Body of pancreas (tissue), 4 donors: Measurements from ENCODE around the gene THADA.

Source experiments
- POLR2A ChIP-seq, 3 donors: fragments of 450-650 bp; IDR thresholded peaks; one replicate each; pipeline ENCODE4 v1.6.1; 2016; ENCODE audit warnings: antibody characterized with exemption in 3 of 3, mild to moderate bottlenecking in 2 of 3
- TF ChIP-seq, protein P1 (sequence below), 7 experiments: fragments of 450-650 bp in 4 of 7; fragments of 200-600 bp in 3 of 7; sonication (generic) in 3 of 7; IDR thresholded peaks; one replicate each; pipeline ENCODE4 v1.5.1; 2016 to 2019; ENCODE audit warnings: antibody characterized with exemption in 7 of 7

DNA sequence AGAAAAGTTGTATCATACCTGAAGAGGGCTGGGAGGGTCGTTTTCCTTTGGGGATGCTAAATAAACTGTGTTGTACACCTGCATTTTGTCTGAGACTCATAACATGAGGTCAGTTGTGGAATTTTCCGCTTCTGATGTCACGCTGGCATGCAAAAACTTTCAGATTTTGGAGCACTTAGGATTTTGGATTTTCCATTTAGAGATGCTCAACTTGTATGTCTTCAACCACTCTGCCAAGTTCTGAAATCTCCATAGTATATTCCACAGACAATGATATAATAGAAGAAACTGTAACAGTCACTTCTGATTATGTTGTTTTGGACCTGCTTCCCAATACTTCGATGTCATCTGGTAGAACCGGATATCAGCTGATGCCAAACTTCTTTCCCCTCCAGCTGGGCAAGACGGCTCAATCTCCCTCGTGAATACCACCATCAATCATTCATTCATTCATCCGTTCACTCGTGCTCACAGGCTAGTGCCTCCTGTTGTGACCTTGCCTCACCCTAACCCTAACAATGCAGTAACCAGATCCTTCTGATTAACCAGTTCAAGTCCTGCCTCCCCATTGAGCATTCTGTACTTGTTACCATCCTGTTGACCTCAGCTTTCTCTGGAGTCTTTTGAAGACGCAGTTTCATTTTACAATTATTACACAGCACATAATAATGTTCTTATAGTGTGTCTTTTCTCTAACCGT is 35.9 kb upstream of the THADA start:
- TF ChIP-seq, protein P1, sequence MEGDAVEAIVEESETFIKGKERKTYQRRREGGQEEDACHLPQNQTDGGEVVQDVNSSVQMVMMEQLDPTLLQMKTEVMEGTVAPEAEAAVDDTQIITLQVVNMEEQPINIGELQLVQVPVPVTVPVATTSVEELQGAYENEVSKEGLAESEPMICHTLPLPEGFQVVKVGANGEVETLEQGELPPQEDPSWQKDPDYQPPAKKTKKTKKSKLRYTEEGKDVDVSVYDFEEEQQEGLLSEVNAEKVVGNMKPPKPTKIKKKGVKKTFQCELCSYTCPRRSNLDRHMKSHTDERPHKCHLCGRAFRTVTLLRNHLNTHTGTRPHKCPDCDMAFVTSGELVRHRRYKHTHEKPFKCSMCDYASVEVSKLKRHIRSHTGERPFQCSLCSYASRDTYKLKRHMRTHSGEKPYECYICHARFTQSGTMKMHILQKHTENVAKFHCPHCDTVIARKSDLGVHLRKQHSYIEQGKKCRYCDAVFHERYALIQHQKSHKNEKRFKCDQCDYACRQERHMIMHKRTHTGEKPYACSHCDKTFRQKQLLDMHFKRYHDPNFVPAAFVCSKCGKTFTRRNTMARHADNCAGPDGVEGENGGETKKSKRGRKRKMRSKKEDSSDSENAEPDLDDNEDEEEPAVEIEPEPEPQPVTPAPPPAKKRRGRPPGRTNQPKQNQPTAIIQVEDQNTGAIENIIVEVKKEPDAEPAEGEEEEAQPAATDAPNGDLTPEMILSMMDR (IDR thresholded peaks at IDR 0.05): no peak
- TF ChIP-seq POLR2A (IDR thresholded peaks at IDR 0.05): no peak
